Measurements from ENCODE around the gene AIPL1. TPM values are rescaled to one million over a fixed set of nuclear protein-coding genes. Genes with fewer than 3 reads are reported as not detected.

AIPL1 gene
- total and polyA plus RNA-seq, 10 of the 15 experiments (the other 5 are each of a cell fraction or from before 2014, with no cell fraction given) = not detected

DNA sequence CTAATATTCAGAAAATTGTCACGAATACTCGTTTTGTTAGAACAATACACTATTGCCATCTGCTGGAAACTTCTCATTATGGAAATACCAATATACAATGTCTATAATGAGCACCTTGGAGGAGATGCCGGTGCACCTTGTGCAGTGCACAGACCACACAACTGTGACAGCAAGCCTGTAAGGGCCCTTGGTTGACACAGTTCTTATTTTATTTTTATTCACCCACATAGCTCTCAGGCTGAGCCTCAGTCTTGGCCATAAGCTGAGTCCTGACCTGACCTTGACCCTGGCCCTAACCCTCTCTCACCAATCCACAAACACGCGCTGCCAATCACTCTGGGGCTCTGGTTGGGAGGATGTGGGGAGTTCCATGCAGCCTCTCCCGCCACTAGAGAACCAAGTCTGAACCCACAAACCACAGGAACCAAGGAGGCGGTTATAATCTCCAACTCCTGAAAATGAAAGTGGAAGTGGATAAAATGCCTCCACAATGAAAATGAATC, 7.6 kb downstream of the AIPL1 start (continued):
- TF ChIP-seq, protein P1, sequence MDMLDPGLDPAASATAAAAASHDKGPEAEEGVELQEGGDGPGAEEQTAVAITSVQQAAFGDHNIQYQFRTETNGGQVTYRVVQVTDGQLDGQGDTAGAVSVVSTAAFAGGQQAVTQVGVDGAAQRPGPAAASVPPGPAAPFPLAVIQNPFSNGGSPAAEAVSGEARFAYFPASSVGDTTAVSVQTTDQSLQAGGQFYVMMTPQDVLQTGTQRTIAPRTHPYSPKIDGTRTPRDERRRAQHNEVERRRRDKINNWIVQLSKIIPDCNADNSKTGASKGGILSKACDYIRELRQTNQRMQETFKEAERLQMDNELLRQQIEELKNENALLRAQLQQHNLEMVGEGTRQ (IDR thresholded peaks at IDR 0.05; ENCODE audit: borderline replicate concordance, low read depth, low read length) = no peak
- TF ChIP-seq, protein P2, sequence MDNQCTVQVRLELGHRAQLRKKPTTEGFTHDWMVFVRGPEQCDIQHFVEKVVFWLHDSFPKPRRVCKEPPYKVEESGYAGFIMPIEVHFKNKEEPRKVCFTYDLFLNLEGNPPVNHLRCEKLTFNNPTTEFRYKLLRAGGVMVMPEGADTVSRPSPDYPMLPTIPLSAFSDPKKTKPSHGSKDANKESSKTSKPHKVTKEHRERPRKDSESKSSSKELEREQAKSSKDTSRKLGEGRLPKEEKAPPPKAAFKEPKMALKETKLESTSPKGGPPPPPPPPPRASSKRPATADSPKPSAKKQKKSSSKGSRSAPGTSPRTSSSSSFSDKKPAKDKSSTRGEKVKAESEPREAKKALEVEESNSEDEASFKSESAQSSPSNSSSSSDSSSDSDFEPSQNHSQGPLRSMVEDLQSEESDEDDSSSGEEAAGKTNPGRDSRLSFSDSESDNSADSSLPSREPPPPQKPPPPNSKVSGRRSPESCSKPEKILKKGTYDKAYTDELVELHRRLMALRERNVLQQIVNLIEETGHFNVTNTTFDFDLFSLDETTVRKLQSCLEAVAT (IDR thresholded peaks at IDR 0.05) = 0 out of 2 replicates have a peak, but pooled peaks have one; percentile 31
- no peak for TF ChIP-seq KAT2A (conservative IDR thresholded peaks at IDR 0.05; ENCODE audit: control insufficient read depth, low read depth, low read length)
- TF ChIP-seq NFYA (IDR thresholded peaks at IDR 0.05; ENCODE audit: borderline replicate concordance, low read depth, low read length) = no peak
- TF ChIP-seq JUND (IDR thresholded peaks at IDR 0.05; ENCODE audit: low read depth, low read length) = no peak
- TF ChIP-seq EED (IDR thresholded peaks at IDR 0.05; ENCODE audit: low read depth) = peak; percentile 78
- TF ChIP-seq, protein P3, sequence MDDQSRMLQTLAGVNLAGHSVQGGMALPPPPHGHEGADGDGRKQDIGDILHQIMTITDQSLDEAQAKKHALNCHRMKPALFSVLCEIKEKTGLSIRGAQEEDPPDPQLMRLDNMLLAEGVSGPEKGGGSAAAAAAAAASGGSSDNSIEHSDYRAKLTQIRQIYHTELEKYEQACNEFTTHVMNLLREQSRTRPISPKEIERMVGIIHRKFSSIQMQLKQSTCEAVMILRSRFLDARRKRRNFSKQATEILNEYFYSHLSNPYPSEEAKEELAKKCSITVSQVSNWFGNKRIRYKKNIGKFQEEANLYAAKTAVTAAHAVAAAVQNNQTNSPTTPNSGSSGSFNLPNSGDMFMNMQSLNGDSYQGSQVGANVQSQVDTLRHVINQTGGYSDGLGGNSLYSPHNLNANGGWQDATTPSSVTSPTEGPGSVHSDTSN (IDR thresholded peaks at IDR 0.05; ENCODE audit: insufficient replicate concordance, low read depth, low read length) = peak; percentile 71
- TF ChIP-seq FOXK2 (IDR thresholded peaks at IDR 0.05) = no peak
- TF ChIP-seq, protein P4, sequence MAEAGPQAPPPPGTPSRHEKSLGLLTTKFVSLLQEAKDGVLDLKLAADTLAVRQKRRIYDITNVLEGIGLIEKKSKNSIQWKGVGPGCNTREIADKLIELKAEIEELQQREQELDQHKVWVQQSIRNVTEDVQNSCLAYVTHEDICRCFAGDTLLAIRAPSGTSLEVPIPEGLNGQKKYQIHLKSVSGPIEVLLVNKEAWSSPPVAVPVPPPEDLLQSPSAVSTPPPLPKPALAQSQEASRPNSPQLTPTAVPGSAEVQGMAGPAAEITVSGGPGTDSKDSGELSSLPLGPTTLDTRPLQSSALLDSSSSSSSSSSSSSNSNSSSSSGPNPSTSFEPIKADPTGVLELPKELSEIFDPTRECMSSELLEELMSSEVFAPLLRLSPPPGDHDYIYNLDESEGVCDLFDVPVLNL (IDR thresholded peaks at IDR 0.05; ENCODE audit: low read depth, low read length) = no peak
- TF ChIP-seq, protein P5, sequence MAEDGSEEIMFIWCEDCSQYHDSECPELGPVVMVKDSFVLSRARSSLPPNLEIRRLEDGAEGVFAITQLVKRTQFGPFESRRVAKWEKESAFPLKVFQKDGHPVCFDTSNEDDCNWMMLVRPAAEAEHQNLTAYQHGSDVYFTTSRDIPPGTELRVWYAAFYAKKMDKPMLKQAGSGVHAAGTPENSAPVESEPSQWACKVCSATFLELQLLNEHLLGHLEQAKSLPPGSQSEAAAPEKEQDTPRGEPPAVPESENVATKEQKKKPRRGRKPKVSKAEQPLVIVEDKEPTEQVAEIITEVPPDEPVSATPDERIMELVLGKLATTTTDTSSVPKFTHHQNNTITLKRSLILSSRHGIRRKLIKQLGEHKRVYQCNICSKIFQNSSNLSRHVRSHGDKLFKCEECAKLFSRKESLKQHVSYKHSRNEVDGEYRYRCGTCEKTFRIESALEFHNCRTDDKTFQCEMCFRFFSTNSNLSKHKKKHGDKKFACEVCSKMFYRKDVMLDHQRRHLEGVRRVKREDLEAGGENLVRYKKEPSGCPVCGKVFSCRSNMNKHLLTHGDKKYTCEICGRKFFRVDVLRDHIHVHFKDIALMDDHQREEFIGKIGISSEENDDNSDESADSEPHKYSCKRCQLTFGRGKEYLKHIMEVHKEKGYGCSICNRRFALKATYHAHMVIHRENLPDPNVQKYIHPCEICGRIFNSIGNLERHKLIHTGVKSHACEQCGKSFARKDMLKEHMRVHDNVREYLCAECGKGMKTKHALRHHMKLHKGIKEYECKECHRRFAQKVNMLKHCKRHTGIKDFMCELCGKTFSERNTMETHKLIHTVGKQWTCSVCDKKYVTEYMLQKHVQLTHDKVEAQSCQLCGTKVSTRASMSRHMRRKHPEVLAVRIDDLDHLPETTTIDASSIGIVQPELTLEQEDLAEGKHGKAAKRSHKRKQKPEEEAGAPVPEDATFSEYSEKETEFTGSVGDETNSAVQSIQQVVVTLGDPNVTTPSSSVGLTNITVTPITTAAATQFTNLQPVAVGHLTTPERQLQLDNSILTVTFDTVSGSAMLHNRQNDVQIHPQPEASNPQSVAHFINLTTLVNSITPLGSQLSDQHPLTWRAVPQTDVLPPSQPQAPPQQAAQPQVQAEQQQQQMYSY (CRISPR knock-in tag; IDR thresholded peaks at IDR 0.05) = no peak
- TF ChIP-seq RFX5 (IDR thresholded peaks at IDR 0.05; ENCODE audit: low read depth, low read length) = no peak
- TF ChIP-seq SIN3A (IDR thresholded peaks at IDR 0.05; ENCODE audit: low read depth, low read length) = no peak
- TF ChIP-seq DPF2 (IDR thresholded peaks at IDR 0.05) = 0 out of 2 replicates have a peak, but pooled peaks have one; percentile 42
- peak; percentile 32; the same call in 1 of the 2 replicates for TF ChIP-seq ESRRA (IDR thresholded peaks at IDR 0.05; ENCODE audit: low read length)
- no peak for TF ChIP-seq TCF12 (IDR thresholded peaks at IDR 0.05; ENCODE audit: low read depth, low read length)
- TF ChIP-seq, protein P6, sequence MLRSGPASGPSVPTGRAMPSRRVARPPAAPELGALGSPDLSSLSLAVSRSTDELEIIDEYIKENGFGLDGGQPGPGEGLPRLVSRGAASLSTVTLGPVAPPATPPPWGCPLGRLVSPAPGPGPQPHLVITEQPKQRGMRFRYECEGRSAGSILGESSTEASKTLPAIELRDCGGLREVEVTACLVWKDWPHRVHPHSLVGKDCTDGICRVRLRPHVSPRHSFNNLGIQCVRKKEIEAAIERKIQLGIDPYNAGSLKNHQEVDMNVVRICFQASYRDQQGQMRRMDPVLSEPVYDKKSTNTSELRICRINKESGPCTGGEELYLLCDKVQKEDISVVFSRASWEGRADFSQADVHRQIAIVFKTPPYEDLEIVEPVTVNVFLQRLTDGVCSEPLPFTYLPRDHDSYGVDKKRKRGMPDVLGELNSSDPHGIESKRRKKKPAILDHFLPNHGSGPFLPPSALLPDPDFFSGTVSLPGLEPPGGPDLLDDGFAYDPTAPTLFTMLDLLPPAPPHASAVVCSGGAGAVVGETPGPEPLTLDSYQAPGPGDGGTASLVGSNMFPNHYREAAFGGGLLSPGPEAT (IDR thresholded peaks at IDR 0.05; ENCODE audit: low read depth) = no peak; the same call in 1 of the 2 replicates
